Measurements from ENCODE around the gene CSF1. TPM values are rescaled to one million over a fixed set of nuclear protein-coding genes. Genes with fewer than 3 reads are reported as not detected.

Gene CSF1
- total RNA-seq, 1 experiment from 2014 or later = 3.0 TPM

GRCh38 chr1:109877317-109877771 is 33.3 kb upstream of the CSF1 start (continued):
- TF ChIP-seq, protein P1, sequence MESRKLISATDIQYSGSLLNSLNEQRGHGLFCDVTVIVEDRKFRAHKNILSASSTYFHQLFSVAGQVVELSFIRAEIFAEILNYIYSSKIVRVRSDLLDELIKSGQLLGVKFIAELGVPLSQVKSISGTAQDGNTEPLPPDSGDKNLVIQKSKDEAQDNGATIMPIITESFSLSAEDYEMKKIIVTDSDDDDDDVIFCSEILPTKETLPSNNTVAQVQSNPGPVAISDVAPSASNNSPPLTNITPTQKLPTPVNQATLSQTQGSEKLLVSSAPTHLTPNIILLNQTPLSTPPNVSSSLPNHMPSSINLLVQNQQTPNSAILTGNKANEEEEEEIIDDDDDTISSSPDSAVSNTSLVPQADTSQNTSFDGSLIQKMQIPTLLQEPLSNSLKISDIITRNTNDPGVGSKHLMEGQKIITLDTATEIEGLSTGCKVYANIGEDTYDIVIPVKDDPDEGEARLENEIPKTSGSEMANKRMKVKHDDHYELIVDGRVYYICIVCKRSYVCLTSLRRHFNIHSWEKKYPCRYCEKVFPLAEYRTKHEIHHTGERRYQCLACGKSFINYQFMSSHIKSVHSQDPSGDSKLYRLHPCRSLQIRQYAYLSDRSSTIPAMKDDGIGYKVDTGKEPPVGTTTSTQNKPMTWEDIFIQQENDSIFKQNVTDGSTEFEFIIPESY (IDR thresholded peaks at IDR 0.05; ENCODE audit: extremely low read depth, insufficient replicate concordance, low read length) = no peak
- TF ChIP-seq FOSL1 (IDR thresholded peaks at IDR 0.05; ENCODE audit: low read depth) (no peak), CTCF (IDR thresholded peaks at IDR 0.05 in 2 of 3, conservative IDR thresholded peaks at IDR 0.05 in 1 of 3; ENCODE audit: borderline replicate concordance in 1 of 3, insufficient read depth in 1 of 3, low read depth in 2 of 3, low read length in 2 of 3) (no peak)

- no peaks in the 10 kb centered on the region for H3K36me3 ChIP-seq (ENCODE audit: control insufficient read depth in 1 of 2, insufficient read depth in 2 of 2, low read length in 2 of 2)
- H3K4me3 ChIP-seq (replicated peaks in 1 of 2; ENCODE audit: low read depth in 1 of 2, low read length in 2 of 2) = no peak overlapping the region
- H3K9ac ChIP-seq (ENCODE audit: low read length) = no peak overlapping the region
- CTCF ChIA-PET = no interaction called here
- no TSS peak for BruUV-seq (replicated peaks)
- intact Hi-C loops (cut with micrococcal nuclease) = no loop called here
- no peaks in the 10 kb centered on the region for H4K20me1 ChIP-seq (ENCODE audit: insufficient read depth)
- no peaks in the 10 kb centered on the region for H3K79me2 ChIP-seq (ENCODE audit: insufficient read depth, low read length)
- POLR2A ChIA-PET = no interaction called here
- H3K9me3 ChIP-seq (ENCODE audit: control insufficient read depth in 1 of 2, insufficient read depth in 1 of 2, low read depth in 1 of 2, low read length in 2 of 2) = no peaks in the 10 kb centered on the region
- H2AFZ ChIP-seq (ENCODE audit: low read depth, low read length, poor library complexity, severe bottlenecking) = no peak overlapping the region
- H3K4me1 ChIP-seq (ENCODE audit: control insufficient read depth in 1 of 2, insufficient read depth in 2 of 2, low read length in 2 of 2) = no peaks in the 10 kb centered on the region
- no peak overlapping the region for H3K27ac ChIP-seq (ENCODE audit: low read depth, low read length)
- 0 out of 2 replicates have a peak, but pooled peaks cover 5% of the 10 kb centered on the region for H3K27me3 ChIP-seq (ENCODE audit: insufficient read depth, low read length)
- ATAC-seq (no peak), DNase-seq (ENCODE audit: low read depth, low spot score) (no peak)
- RAD21 ChIA-PET (ENCODE audit: low non-redundant PET in 1 of 2, low total read pairs in 2 of 2, uncharacterized antibody in 2 of 2, unreplicated experiment in 2 of 2) = no interaction called here
- TF ChIP-seq CEBPB (IDR thresholded peaks at IDR 0.05; ENCODE audit: low read depth) = no peak
- TF ChIP-seq EZH2 (IDR thresholded peaks at IDR 0.05) = no peak
- no peak for TF ChIP-seq FOSL1 (IDR thresholded peaks at IDR 0.05; ENCODE audit: low read depth)
- TF ChIP-seq POLR2AphosphoS5 (IDR thresholded peaks at IDR 0.05; ENCODE audit: low read depth, low read length) = no peak
- TF ChIP-seq REST (IDR thresholded peaks at IDR 0.05; ENCODE audit: low read depth) = no peak
- TF ChIP-seq CBX3 (IDR thresholded peaks at IDR 0.05; ENCODE audit: low read depth) = no peak
- no peak for TF ChIP-seq EGR1 (IDR thresholded peaks at IDR 0.05; ENCODE audit: low read depth)
- no peak for TF ChIP-seq CTCF (IDR thresholded peaks at IDR 0.05 in 2 of 3, conservative IDR thresholded peaks at IDR 0.05 in 1 of 3; ENCODE audit: borderline replicate concordance in 1 of 3, insufficient read depth in 1 of 3, low read depth in 2 of 3, low read length in 2 of 3)
- H3K9me2 ChIP-seq (ENCODE audit: insufficient read depth) = no peaks in the 10 kb centered on the region
- no peak overlapping the region for H3K4me2 ChIP-seq (ENCODE audit: low read length)
These were observed 32.9 kb upstream of the CSF1 start for GRCh38 chr1:109877776-109878175.
